Measurements from ENCODE around the gene CYP3A7. TPM values are rescaled to one million over a fixed set of nuclear protein-coding genes. Genes with fewer than 3 reads are reported as not detected.
"Not testable (repeated sequence)": the region's sequence is repeated elsewhere in the genome, so short reads cannot be mapped to it uniquely, and the experiment has no call there.

CYP3A7 gene
- total RNA-seq, 2 donors from 2014 or later, result 1.3 TPM; not detected in 1

DNA sequence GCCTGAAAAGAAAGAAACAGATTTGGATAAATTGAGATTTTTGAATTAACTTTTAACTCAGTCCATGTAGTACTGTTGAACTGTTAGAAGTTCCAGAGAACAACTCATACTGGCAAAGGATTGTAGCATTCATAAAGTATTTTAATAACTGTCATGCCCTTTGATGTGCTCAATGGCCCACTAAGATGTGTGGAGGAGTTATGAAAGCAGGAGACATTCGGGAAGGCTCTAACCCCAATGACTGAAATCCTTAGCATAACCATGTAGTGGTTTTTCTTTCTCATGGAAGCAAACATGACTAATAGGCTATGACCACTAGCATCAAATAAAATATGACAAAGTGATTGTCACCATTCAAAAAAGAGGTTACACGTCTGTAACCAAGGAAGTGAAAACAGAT lies 25.7 kb downstream of the CYP3A7 start:
- no peak for TF ChIP-seq CTCF (IDR thresholded peaks at IDR 0.05)
- TF ChIP-seq POLR2A (IDR thresholded peaks at IDR 0.05), result no peak
- H3K36me3 ChIP-seq (replicated peaks in 1 of 2; ENCODE audit: insufficient read depth in 1 of 2, low read depth in 2 of 2), result no peaks in the 10 kb centered on the region

GRCh38 chr7:99707096-99707495 lies 27.9 kb downstream of the CYP3A7 start:
- Histone ChIP-seq H3K36me3 (replicated peaks in 1 of 2; ENCODE audit: insufficient read depth in 1 of 2, low read depth in 2 of 2) (no peaks in the 10 kb centered on the region), H3K27me3 (no peaks in the 10 kb centered on the region), H3K27ac (no peak overlapping the region), H3K4me3 (no peak overlapping the region), H3K4me1 (no peaks in the 10 kb centered on the region), H3K9me3 (no peaks in the 10 kb centered on the region)
- DNase-seq (no peak), ATAC-seq (no peak)
- intact Hi-C loops (cut with DNase I), result no loop called here
- TF ChIP-seq POLR2A (IDR thresholded peaks at IDR 0.05), result no peak
- no peak for TF ChIP-seq CTCF (IDR thresholded peaks at IDR 0.05)
- 47 to 69% methylated on average over 1 of the region's 1 CpG for WGBS, 2 donors

More for the DNA sequence above, 25.7 kb downstream of the CYP3A7 start:
- Histone ChIP-seq H3K4me1 (no peaks in the 10 kb centered on the region), H3K27me3 (no peaks in the 10 kb centered on the region), H3K4me3 (no peak overlapping the region), H3K27ac (no peak overlapping the region), H3K9me3 (no peaks in the 10 kb centered on the region)
- intact Hi-C loops (cut with DNase I), result no loop called here
- ATAC-seq (no peak), DNase-seq (no peak)
- WGBS, 2 donors, result 95 to 100% methylated on average over 2 of the region's 2 CpGs

DNA sequence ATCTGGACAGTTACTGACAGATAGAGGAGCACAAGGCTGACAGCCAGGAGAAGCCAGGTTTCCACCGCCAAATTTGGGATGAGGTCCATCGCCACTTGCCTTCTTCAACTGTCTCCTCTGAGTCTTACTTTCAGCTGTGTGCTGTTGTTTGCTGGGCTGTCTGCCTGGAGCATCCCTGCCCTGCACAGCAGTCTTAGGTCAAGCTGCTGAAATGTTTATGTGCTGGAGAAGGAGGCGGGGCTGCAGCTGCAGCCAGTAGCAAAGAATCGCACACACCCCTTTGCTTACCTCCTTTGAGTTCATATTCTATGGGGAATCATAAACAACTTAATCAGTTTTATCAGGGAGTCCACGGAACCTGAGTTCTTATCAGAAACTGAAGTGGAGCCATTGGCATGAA lies 35.0 kb downstream of the CYP3A7 start:
- DNase-seq (no peak), ATAC-seq (no peak)
- intact Hi-C loops (cut with DNase I), result no loop called here
- Histone ChIP-seq H3K36me3 (replicated peaks in 1 of 2; ENCODE audit: insufficient read depth in 1 of 2, low read depth in 2 of 2) (no peaks in the 10 kb centered on the region), H3K4me3 (no peak overlapping the region), H3K4me1 (peaks cover 35% of the 10 kb centered on the region), H3K27ac (no peak overlapping the region), H3K27me3 (no peaks in the 10 kb centered on the region), H3K9me3 (no peaks in the 10 kb centered on the region)
- no peak for TF ChIP-seq POLR2A (IDR thresholded peaks at IDR 0.05)
- TF ChIP-seq CTCF (IDR thresholded peaks at IDR 0.05), result no peak
- WGBS, 2 donors, result 42 to 48% methylated on average over 5 of the region's 5 CpGs

DNA sequence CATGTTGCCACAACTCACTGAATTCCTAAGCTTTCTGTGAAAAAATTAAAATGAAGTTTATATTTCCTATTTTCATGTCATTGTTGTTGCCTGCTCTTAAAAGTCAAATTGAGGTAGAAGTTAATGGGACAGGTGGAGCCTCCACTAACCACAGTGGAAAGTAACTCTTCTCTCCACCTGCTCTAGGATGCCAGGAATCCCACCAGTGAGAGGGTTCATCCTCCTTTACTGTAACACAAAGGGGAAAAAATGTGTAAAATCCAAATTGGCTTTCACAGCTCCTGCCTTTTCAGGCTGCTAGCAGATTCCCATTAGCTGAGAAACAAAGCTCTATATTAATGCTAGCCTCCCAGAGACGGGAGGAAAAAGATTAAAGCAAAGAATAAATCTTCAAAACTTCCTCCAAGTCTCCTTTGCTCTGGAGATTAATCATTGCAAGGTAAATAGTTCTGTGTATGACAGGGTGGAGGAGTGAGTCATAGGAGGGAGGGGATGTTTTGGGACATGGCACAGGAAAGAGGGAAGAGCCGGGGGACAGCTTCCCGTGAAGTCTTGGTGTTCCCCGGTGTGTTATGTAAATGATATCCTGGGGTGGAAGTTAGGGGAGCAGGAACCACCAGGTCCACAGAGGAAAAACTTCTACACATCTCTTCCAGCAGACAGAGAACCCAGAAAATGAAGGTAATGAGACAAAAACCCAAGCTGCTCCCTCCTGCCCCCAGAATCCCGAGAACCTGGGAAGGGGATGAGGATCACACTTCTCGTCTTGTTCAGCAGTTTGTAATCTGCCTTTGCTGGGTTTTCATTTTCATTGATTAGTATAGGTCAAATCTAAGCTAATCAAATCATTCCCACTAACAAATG lies 35.9 kb downstream of the CYP3A7 start:
- WGBS, 2 donors, result 30 to 34% methylated on average over 6 of the region's 6 CpGs
- peak overlapping the region; percentile 25 to 66 (median 38) for H3K27ac ChIP-seq
- H3K9me3 ChIP-seq; H3K4me3 ChIP-seq; H3K27me3 ChIP-seq; H3K36me3 ChIP-seq (replicated peaks in 1 of 2; ENCODE audit: insufficient read depth in 1 of 2, low read depth in 2 of 2); intact Hi-C loops (cut with DNase I): not testable (repeated sequence)
- DNase-seq, result peak; percentile 33 to 71 (median 50)
- H3K4me1 ChIP-seq, result peaks cover 43% of the 10 kb centered on the region
- peak; percentile 94 for ATAC-seq

GRCh38 chr7:99694912-99695304 lies 40.1 kb downstream of the CYP3A7 start:
- TF ChIP-seq CTCF (IDR thresholded peaks at IDR 0.05), result no peak
- TF ChIP-seq POLR2A (IDR thresholded peaks at IDR 0.05), result no peak
- Histone ChIP-seq H3K9me3 (no peaks in the 10 kb centered on the region), H3K4me3 (no peak overlapping the region), H3K27me3 (no peaks in the 10 kb centered on the region), H3K36me3 (replicated peaks in 1 of 2; ENCODE audit: insufficient read depth in 1 of 2, low read depth in 2 of 2) (no peaks in the 10 kb centered on the region), H3K4me1 (peaks cover 54% of the 10 kb centered on the region), H3K27ac (peak overlapping the region; percentile 25 to 80 (median 60))
- ATAC-seq, result no peak
- DNase-seq, result no peak
- intact Hi-C loops (cut with DNase I), result no loop called here
- WGBS, 2 donors, result 50 to 53% methylated on average over 1 of the region's 1 CpG
